GM23338 (cell line): ENCODE data around the gene VAV3. TPM values are rescaled to one million over a fixed set of nuclear protein-coding genes. Genes with fewer than 3 reads are reported as not detected.
A peak's percentile ranks its signal among the peaks of the same experiment; 100 is the strongest.

Experiments used
- ATAC-seq: fragments of 200-7000 bp; cut with Tn5 transposase; 3 replicates; pipeline ENCODE4 v1.9.1; 2020
- DNase-seq: peaks from one replicate; pipeline ENCODE4 v3.0.0-alpha.2; 2015; ENCODE audit warnings: low spot score
- H2AFZ ChIP-seq: fragments of 200-600 bp; sonication (generic); 2 replicates; pipeline ENCODE4 v1.8.0; 2016; ENCODE audit warnings: antibody characterized with exemption, mild to moderate bottlenecking, moderate library complexity
- H3F3A ChIP-seq: fragments of 200-600 bp; sonication (generic); replicated peaks from 2 replicates; pipeline ENCODE4 v1.8.0; 2017; ENCODE audit warnings: antibody characterized with exemption, mixed run types, low read depth
- H3K27ac ChIP-seq: fragments of 200-600 bp; sonication (generic); 2 replicates; pipeline ENCODE4 v1.6.1; 2016; ENCODE audit warnings: low read depth
- H3K27me3 ChIP-seq: fragments of 200-600 bp; sonication (generic); 2 replicates; pipeline ENCODE4 v1.8.0; 2016; ENCODE audit warnings: mild to moderate bottlenecking, mixed run types, moderate library complexity; ENCODE audit not compliant: insufficient read depth
- H3K36me3 ChIP-seq: fragments of 200-600 bp; sonication (generic); 2 replicates; pipeline ENCODE4 v1.8.0; 2016; ENCODE audit warnings: mild to moderate bottlenecking; ENCODE audit not compliant: insufficient read depth
- H3K4me1 ChIP-seq: fragments of 200-600 bp; sonication (generic); 2 replicates; pipeline ENCODE4 v1.8.0; 2016; ENCODE audit warnings: mild to moderate bottlenecking, moderate library complexity; ENCODE audit not compliant: insufficient read depth
- H3K4me2 ChIP-seq: fragments of 200-600 bp; sonication (generic); 2 replicates; pipeline ENCODE4 v1.7.1; 2017; ENCODE audit warnings: mixed run types
- H3K4me3 ChIP-seq: fragments of 200-600 bp; sonication (generic); 2 replicates; pipeline ENCODE4 v1.6.1; 2016; ENCODE audit warnings: mixed run types
- H3K79me2 ChIP-seq: fragments of 200-600 bp; sonication (generic); replicated peaks from 2 replicates; pipeline ENCODE4 v1.8.0; 2017; ENCODE audit warnings: mild to moderate bottlenecking; ENCODE audit not compliant: insufficient read depth
- H3K9me2 ChIP-seq: fragments of 200-600 bp; sonication (generic); 2 replicates; pipeline ENCODE4 v1.8.0; 2017; ENCODE audit not compliant: insufficient read depth
- H4K20me1 ChIP-seq: fragments of 200-600 bp; sonication (generic); replicated peaks from 2 replicates; pipeline ENCODE4 v1.8.0; 2017; ENCODE audit warnings: mild to moderate bottlenecking; ENCODE audit not compliant: insufficient read depth
- H3K27ac Mint-ChIP-seq: 2 replicates; pipeline ENCODE4 v1.8.0; 2020; ENCODE audit warnings: inconsistent platforms, mild to moderate bottlenecking, moderate library complexity, mixed read lengths
- H3K27me3 Mint-ChIP-seq: 3 replicates; pipeline ENCODE4 v1.8.0; 2022; ENCODE audit warnings: low read depth, mild to moderate bottlenecking, moderate library complexity, mixed read lengths, inconsistent platforms; ENCODE audit not compliant: insufficient read depth, poor library complexity
- H3K36me3 Mint-ChIP-seq: 3 replicates; pipeline ENCODE4 v1.8.0; 2021; ENCODE audit warnings: low read depth, mild to moderate bottlenecking, inconsistent platforms, moderate library complexity, mixed read lengths
- H3K4me1 Mint-ChIP-seq: 3 replicates; pipeline ENCODE4 v1.8.0; 2020; ENCODE audit warnings: mild to moderate bottlenecking, inconsistent platforms, mixed read lengths
- H3K4me3 Mint-ChIP-seq: 3 replicates; pipeline ENCODE4 v1.8.0; 2021; ENCODE audit warnings: moderate library complexity, mild to moderate bottlenecking, inconsistent platforms, mixed read lengths
- H3K9me3 Mint-ChIP-seq: 3 replicates; pipeline ENCODE4 v1.8.0; 2020; ENCODE audit warnings: moderate library complexity, mild to moderate bottlenecking, inconsistent platforms, mixed read lengths
- CTCF ChIP-seq, 2 experiments: fragments of 200-600 bp in 1 of 2; sonication (generic) in 1 of 2; conservative IDR thresholded peaks; 2 replicates each; pipeline versions ENCODE4 v1.5.1 to v1.6.1; 2016 to 2017; ENCODE audit warnings: antibody characterized with exemption in 2 of 2, low read depth in 2 of 2, mild to moderate bottlenecking in 2 of 2, moderate library complexity in 1 of 2
- EZH2 ChIP-seq: fragments of 200-600 bp; sonication (generic); IDR thresholded peaks from one replicate; pipeline ENCODE4 v1.8.0; 2017; ENCODE audit warnings: antibody characterized with exemption, mild to moderate bottlenecking, low read depth; ENCODE audit not compliant: unreplicated experiment
- EZH2phosphoT487 ChIP-seq: fragments of 200-600 bp; sonication (generic); IDR thresholded peaks from one replicate; pipeline ENCODE4 v1.8.1; 2018; ENCODE audit warnings: antibody characterized with exemption; ENCODE audit not compliant: unreplicated experiment
- JUNB ChIP-seq: IDR thresholded peaks from one replicate; pipeline ENCODE4 v1.6.1; 2016; ENCODE audit warnings: antibody characterized with exemption; ENCODE audit not compliant: unreplicated experiment
- POLR2AphosphoS5 ChIP-seq: IDR thresholded peaks from 2 replicates; pipeline ENCODE4 v1.6.1; 2016; ENCODE audit warnings: antibody characterized with exemption, low read depth
- STAT1 ChIP-seq: IDR thresholded peaks from one replicate; pipeline ENCODE4 v1.6.1; 2016; ENCODE audit warnings: antibody characterized with exemption; ENCODE audit not compliant: unreplicated experiment
- ZNF331 ChIP-seq: fragments of 250-450 bp; sonication (Bioruptor Pico); IDR thresholded peaks from 2 replicates; pipeline ENCODE4 v1.5.0; 2020; ENCODE audit warnings: low read depth, mild to moderate bottlenecking, moderate library complexity
- polyA plus RNA-seq: library from polyadenylated mRNA; unstranded; fragments of >200 nt; fragmentation: Nextera tagmentation; extraction: Ambion mirVana; gene quantifications from 2 replicates; pipeline ENCODE4 v1.2.1, GENCODE V29; 2016
- total RNA-seq: library from RNA; depleted of rRNA; stranded (reverse); fragments of >200 nt; shearing (Covaris generic); gene quantifications from 2 replicates; pipeline ENCODE4 v1.2.3, GENCODE V29; 2014
- TF ChIP-seq, protein P1 (sequence below): fragments of 250-450 bp; sonication (Bioruptor Pico); IDR thresholded peaks from 2 replicates; pipeline ENCODE4 v1.5.0; 2020; ENCODE audit warnings: mild to moderate bottlenecking, moderate library complexity
- TF ChIP-seq, protein P2 (sequence below): IDR thresholded peaks from 2 replicates; pipeline ENCODE4 v1.6.1; 2016; ENCODE audit warnings: antibody characterized with exemption

The VAV3 gene
- total and polyA plus RNA-seq, 2 experiments from 2014 or later: 3.0 to 11.3 TPM

DNA sequence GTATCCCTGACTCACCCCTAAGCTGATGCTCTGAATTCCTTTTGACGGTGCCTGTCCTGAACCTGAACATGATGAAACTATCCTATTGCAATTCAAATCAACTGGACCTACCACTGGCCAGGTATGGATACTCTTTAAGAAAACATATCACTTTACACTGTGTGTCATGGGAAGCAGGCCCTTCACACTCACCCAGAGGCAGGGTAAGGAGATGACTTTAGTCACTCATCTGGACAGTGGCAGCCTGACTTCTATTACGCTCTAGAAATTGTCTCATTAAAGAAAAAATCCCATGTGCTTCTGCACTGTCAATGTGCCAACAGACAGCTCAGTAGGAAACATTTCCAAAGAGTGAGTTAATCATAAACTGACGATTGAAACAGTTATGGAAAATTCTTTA, 94.3 kb downstream of the VAV3 start (continued):
- TF ChIP-seq, protein P1, sequence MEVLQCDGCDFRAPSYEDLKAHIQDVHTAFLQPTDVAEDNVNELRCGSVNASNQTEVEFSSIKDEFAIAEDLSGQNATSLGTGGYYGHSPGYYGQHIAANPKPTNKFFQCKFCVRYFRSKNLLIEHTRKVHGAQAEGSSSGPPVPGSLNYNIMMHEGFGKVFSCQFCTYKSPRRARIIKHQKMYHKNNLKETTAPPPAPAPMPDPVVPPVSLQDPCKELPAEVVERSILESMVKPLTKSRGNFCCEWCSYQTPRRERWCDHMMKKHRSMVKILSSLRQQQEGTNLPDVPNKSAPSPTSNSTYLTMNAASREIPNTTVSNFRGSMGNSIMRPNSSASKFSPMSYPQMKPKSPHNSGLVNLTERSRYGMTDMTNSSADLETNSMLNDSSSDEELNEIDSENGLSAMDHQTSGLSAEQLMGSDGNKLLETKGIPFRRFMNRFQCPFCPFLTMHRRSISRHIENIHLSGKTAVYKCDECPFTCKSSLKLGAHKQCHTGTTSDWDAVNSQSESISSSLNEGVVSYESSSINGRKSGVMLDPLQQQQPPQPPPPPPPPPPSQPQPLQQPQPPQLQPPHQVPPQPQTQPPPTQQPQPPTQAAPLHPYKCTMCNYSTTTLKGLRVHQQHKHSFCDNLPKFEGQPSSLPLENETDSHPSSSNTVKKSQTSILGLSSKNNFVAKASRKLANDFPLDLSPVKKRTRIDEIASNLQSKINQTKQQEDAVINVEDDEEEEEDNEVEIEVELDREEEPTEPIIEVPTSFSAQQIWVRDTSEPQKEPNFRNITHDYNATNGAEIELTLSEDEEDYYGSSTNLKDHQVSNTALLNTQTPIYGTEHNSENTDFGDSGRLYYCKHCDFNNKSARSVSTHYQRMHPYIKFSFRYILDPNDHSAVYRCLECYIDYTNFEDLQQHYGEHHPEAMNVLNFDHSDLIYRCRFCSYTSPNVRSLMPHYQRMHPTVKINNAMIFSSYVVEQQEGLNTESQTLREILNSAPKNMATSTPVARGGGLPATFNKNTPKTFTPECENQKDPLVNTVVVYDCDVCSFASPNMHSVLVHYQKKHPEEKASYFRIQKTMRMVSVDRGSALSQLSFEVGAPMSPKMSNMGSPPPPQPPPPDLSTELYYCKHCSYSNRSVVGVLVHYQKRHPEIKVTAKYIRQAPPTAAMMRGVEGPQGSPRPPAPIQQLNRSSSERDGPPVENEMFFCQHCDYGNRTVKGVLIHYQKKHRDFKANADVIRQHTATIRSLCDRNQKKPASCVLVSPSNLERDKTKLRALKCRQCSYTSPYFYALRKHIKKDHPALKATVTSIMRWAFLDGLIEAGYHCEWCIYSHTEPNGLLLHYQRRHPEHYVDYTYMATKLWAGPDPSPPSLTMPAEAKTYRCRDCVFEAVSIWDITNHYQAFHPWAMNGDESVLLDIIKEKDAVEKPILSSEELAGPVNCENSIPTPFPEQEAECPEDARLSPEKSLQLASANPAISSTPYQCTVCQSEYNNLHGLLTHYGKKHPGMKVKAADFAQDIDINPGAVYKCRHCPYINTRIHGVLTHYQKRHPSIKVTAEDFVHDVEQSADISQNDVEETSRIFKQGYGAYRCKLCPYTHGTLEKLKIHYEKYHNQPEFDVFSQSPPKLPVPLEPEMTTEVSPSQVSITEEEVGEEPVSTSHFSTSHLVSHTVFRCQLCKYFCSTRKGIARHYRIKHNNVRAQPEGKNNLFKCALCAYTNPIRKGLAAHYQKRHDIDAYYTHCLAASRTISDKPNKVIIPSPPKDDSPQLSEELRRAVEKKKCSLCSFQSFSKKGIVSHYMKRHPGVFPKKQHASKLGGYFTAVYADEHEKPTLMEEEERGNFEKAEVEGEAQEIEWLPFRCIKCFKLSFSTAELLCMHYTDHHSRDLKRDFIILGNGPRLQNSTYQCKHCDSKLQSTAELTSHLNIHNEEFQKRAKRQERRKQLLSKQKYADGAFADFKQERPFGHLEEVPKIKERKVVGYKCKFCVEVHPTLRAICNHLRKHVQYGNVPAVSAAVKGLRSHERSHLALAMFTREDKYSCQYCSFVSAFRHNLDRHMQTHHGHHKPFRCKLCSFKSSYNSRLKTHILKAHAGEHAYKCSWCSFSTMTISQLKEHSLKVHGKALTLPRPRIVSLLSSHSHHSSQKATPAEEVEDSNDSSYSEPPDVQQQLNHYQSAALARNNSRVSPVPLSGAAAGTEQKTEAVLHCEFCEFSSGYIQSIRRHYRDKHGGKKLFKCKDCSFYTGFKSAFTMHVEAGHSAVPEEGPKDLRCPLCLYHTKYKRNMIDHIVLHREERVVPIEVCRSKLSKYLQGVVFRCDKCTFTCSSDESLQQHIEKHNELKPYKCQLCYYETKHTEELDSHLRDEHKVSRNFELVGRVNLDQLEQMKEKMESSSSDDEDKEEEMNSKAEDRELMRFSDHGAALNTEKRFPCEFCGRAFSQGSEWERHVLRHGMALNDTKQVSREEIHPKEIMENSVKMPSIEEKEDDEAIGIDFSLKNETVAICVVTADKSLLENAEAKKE (CRISPR knock-in tag): no peak
- TF ChIP-seq, protein P2, sequence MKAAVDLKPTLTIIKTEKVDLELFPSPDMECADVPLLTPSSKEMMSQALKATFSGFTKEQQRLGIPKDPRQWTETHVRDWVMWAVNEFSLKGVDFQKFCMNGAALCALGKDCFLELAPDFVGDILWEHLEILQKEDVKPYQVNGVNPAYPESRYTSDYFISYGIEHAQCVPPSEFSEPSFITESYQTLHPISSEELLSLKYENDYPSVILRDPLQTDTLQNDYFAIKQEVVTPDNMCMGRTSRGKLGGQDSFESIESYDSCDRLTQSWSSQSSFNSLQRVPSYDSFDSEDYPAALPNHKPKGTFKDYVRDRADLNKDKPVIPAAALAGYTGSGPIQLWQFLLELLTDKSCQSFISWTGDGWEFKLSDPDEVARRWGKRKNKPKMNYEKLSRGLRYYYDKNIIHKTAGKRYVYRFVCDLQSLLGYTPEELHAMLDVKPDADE: no peak
- TF ChIP-seq EZH2phosphoT487 (no peak), STAT1 (no peak), JUNB (no peak), EZH2 (no peak)

GRCh38 chr1:107867897-107868296, 97.1 kb downstream of the VAV3 start:
- Mint-ChIP-seq H3K4me3 (peak overlapping the region; percentile 27; the same call in 1 of the 3 replicates), H3K27ac (peak overlapping the region; percentile 81), H3K9me3 (peaks cover 11% of the 10 kb centered on the region), H3K27me3 (peaks cover 8% of the 10 kb centered on the region), H3K36me3 (peaks cover 16% of the 10 kb centered on the region), H3K4me1 (peaks cover 58% of the 10 kb centered on the region)
- DNase-seq (no peak), ATAC-seq (peak; percentile 28; the same call in 1 of the 3 replicates)
- no peak overlapping the region for H2AFZ ChIP-seq
- no peaks in the 10 kb centered on the region for H3K9me2 ChIP-seq
- peaks cover 20% of the 10 kb centered on the region for H3K4me1 ChIP-seq
- H3K27ac ChIP-seq: peak overlapping the region; percentile 6
- H3K27me3 ChIP-seq: no peaks in the 10 kb centered on the region
- no peaks in the 10 kb centered on the region; the same call in 1 of the 2 replicates for H3F3A ChIP-seq
- H3K4me2 ChIP-seq: peak overlapping the region; percentile 52
- H3K79me2 ChIP-seq: no peaks in the 10 kb centered on the region
- no peaks in the 10 kb centered on the region for H4K20me1 ChIP-seq
- no peak overlapping the region for H3K4me3 ChIP-seq
- H3K36me3 ChIP-seq: no peaks in the 10 kb centered on the region
- TF ChIP-seq ZNF331 (CRISPR knock-in tag) (no peak), CTCF (conservative IDR thresholded peaks at IDR 0.05; ENCODE audit: low read depth in 2 of 2) (no peak), POLR2AphosphoS5 (no peak), EZH2 (no peak)
